Stimulated activated CD4-positive, alpha-beta T cell treated with anti-CD3 and anti-CD28 coated beads, Interleukin-1b, Interleukin-23, amount 100 ng/mL, for 1 hour (primary cell): Measurements from ENCODE around the gene HSPA4L.
A peak's percentile ranks its signal among the peaks of the same experiment; 100 is the strongest.

Experiments
- DNase-seq, 2 donors: peaks; one replicate each; pipeline ENCODE4 v3.0.0-alpha.2; 2020; ENCODE audit warnings: low read depth in 2 of 2

Gene HSPA4L

GRCh38 chr4:127782275-127783025 lies at the start of gene HSPA4L:
Gene HSPA4L (plus strand): TSS chr4:127782322. CDS start chr4:127782551, 229 bp downstream.
- no peak for DNase-seq

- DNase-seq, result no peak
These were observed 49.3 kb upstream of the HSPA4L start for GRCh38 chr4:127732623-127733328.

- no peak for DNase-seq
These were observed 47.1 kb upstream of the HSPA4L start for GRCh38 chr4:127734976-127735375.

GRCh38 chr4:127737295-127737694 lies 44.8 kb upstream of the HSPA4L start:
- DNase-seq, result no peak

GRCh38 chr4:127741247-127741646 lies 40.9 kb upstream of the HSPA4L start:
- DNase-seq, result no peak

GRCh38 chr4:127747883-127748282 lies 34.2 kb upstream of the HSPA4L start:
- DNase-seq, result no peak

GRCh38 chr4:127748957-127749356 lies 33.2 kb upstream of the HSPA4L start:
- DNase-seq, result no peak

GRCh38 chr4:127756906-127757305 lies 25.2 kb upstream of the HSPA4L start:
- no peak for DNase-seq

GRCh38 chr4:127759228-127759820 lies 22.8 kb upstream of the HSPA4L start:
- DNase-seq, result no peak

GRCh38 chr4:127759893-127760292 lies 22.2 kb upstream of the HSPA4L start:
- no peak for DNase-seq

- DNase-seq, result no peak
These were observed 10.4 kb upstream of the HSPA4L start for GRCh38 chr4:127771535-127772275.

GRCh38 chr4:127772769-127773671 lies 9.1 kb upstream of the HSPA4L start:
- DNase-seq, result no peak

GRCh38 chr4:127775843-127776242 lies 6.3 kb upstream of the HSPA4L start:
- no peak for DNase-seq

GRCh38 chr4:127776620-127777019 lies 5.5 kb upstream of the HSPA4L start:
- DNase-seq, result no peak

- DNase-seq, result no peak
These were observed 4.6 kb upstream of the HSPA4L start for GRCh38 chr4:127777487-127777886.

GRCh38 chr4:127778102-127778501 lies 4.0 kb upstream of the HSPA4L start:
- no peak for DNase-seq

- DNase-seq, result no peak
These were observed 1.5 kb upstream of the HSPA4L start for GRCh38 chr4:127780598-127780997.

- DNase-seq, result no peak
These were observed 660 bp upstream of the HSPA4L start for GRCh38 chr4:127781300-127782024.

- peak in 1 of 2 donors; percentile 22 for DNase-seq
These were observed 172 bp upstream of the HSPA4L start for GRCh38 chr4:127782025-127782274.

- no peak for DNase-seq
These were observed 1.1 kb downstream of the HSPA4L start for GRCh38 chr4:127783026-127783769.
